Nephron progenitor cell (in vitro differentiated cells): Measurements from ENCODE around the gene PRSS38.
"Not testable (repeated sequence)": the region's sequence is repeated elsewhere in the genome, so short reads cannot be mapped to it uniquely, and the experiment has no call there.

Experiments
- DNase-seq: peaks from one replicate; pipeline ENCODE4 v3.0.0; 2021
- H3K27ac Mint-ChIP-seq: 2 replicates; pipeline ENCODE4 v1.8.0; 2021; ENCODE audit warnings: mild to moderate bottlenecking, moderate library complexity, mixed read lengths
- H3K27me3 Mint-ChIP-seq: 2 replicates; pipeline ENCODE4 v1.8.0; 2021; ENCODE audit warnings: mild to moderate bottlenecking, low read depth, mixed read lengths; ENCODE audit not compliant: poor library complexity
- H3K36me3 Mint-ChIP-seq: 2 replicates; pipeline ENCODE4 v1.8.0; 2021; ENCODE audit warnings: low read depth, mixed read lengths
- H3K4me1 Mint-ChIP-seq: 2 replicates; pipeline ENCODE4 v1.8.0; 2021; ENCODE audit warnings: mixed read lengths
- H3K4me3 Mint-ChIP-seq: 2 replicates; pipeline ENCODE4 v1.8.0; 2021; ENCODE audit warnings: mild to moderate bottlenecking, moderate library complexity, mixed read lengths
- H3K9me3 Mint-ChIP-seq: 2 replicates; pipeline ENCODE4 v1.8.0; 2021; ENCODE audit warnings: mild to moderate bottlenecking, moderate library complexity, mixed read lengths
- CTCF ChIP-seq: fragments of 200-600 bp; sonication (generic); IDR thresholded peaks from 2 replicates; pipeline ENCODE4 v1.5.0; 2021; ENCODE audit warnings: antibody characterized with exemption

Gene PRSS38

GRCh38 chr1:227844320-227845146, 29.1 kb downstream of the PRSS38 start:
- Mint-ChIP-seq H3K4me3 (no peak overlapping the region), H3K9me3 (peaks cover 25% of the 10 kb centered on the region), H3K27ac (no peak overlapping the region), H3K4me1 (peaks cover 10% of the 10 kb centered on the region), H3K27me3 (peaks cover 6% of the 10 kb centered on the region), H3K36me3 (no peaks in the 10 kb centered on the region)
- TF ChIP-seq CTCF: no peak
- no peak for DNase-seq

- Mint-ChIP-seq H3K4me1 (peaks cover 10% of the 10 kb centered on the region), H3K9me3 (peaks cover 25% of the 10 kb centered on the region), H3K27me3 (peaks cover 6% of the 10 kb centered on the region), H3K27ac (no peak overlapping the region), H3K36me3 (no peaks in the 10 kb centered on the region), H3K4me3 (no peak overlapping the region)
- no peak for DNase-seq
- TF ChIP-seq CTCF: no peak
These were observed 29.6 kb downstream of the PRSS38 start for GRCh38 chr1:227845147-227845458.

GRCh38 chr1:227845519-227845918, 30.0 kb downstream of the PRSS38 start:
- no peak for DNase-seq
- H3K4me1 Mint-ChIP-seq: peaks cover 10% of the 10 kb centered on the region
- no peak overlapping the region for H3K4me3 Mint-ChIP-seq
- no peak for TF ChIP-seq CTCF
- H3K9me3 Mint-ChIP-seq: peaks cover 25% of the 10 kb centered on the region
- peaks cover 6% of the 10 kb centered on the region for H3K27me3 Mint-ChIP-seq
- no peaks in the 10 kb centered on the region for H3K36me3 Mint-ChIP-seq
- H3K27ac Mint-ChIP-seq: no peak overlapping the region

- H3K27ac Mint-ChIP-seq: no peak overlapping the region
- H3K4me3 Mint-ChIP-seq: no peak overlapping the region
- TF ChIP-seq CTCF: no peak
- no peaks in the 10 kb centered on the region for H3K36me3 Mint-ChIP-seq
- H3K4me1 Mint-ChIP-seq: peaks cover 4% of the 10 kb centered on the region
- peaks cover 25% of the 10 kb centered on the region for H3K9me3 Mint-ChIP-seq
- peaks cover 6% of the 10 kb centered on the region for H3K27me3 Mint-ChIP-seq
- DNase-seq: no peak
These were observed 30.9 kb downstream of the PRSS38 start for GRCh38 chr1:227846265-227846858.

- H3K9me3 Mint-ChIP-seq: peaks cover 25% of the 10 kb centered on the region
- H3K27me3 Mint-ChIP-seq: not testable (repeated sequence)
These were observed 31.6 kb downstream of the PRSS38 start for GRCh38 chr1:227847046-227847445.

GRCh38 chr1:227848430-227848932, 33.0 kb downstream of the PRSS38 start:
- H3K36me3 Mint-ChIP-seq: no peaks in the 10 kb centered on the region
- peaks cover 11% of the 10 kb centered on the region for H3K27me3 Mint-ChIP-seq
- H3K4me3 Mint-ChIP-seq: no peak overlapping the region
- no peak for DNase-seq
- no peak overlapping the region for H3K27ac Mint-ChIP-seq
- H3K4me1 Mint-ChIP-seq: no peaks in the 10 kb centered on the region
- no peak for TF ChIP-seq CTCF
- peaks cover 25% of the 10 kb centered on the region for H3K9me3 Mint-ChIP-seq

More at GRCh38 chr1:227847046-227847445, 31.6 kb downstream of the PRSS38 start:
- H3K27ac Mint-ChIP-seq, DNase-seq, H3K4me3 Mint-ChIP-seq, H3K36me3 Mint-ChIP-seq, H3K4me1 Mint-ChIP-seq: not testable (repeated sequence)
